ENCODE results near the gene TTI1.

GRCh38 chr20:38001173-38001875 is 31.9 kb downstream of the TTI1 start:
- TF ChIP-seq ZNF70 (CRISPR knock-in tag; IDR thresholded peaks at IDR 0.05) (no peak), CSDC2 (CRISPR knock-in tag; IDR thresholded peaks at IDR 0.05) (no peak), TOX (CRISPR knock-in tag; IDR thresholded peaks at IDR 0.05; ENCODE audit: borderline replicate concordance) (no peak), RARB (CRISPR knock-in tag; IDR thresholded peaks at IDR 0.05) (no peak), ISL1 (CRISPR knock-in tag; IDR thresholded peaks at IDR 0.05) (no peak), POU6F1 (CRISPR knock-in tag; IDR thresholded peaks at IDR 0.05; ENCODE audit: borderline replicate concordance, low read depth) (no peak), ZFP30 (CRISPR knock-in tag; IDR thresholded peaks at IDR 0.05) (no peak), PATZ1 (CRISPR knock-in tag; IDR thresholded peaks at IDR 0.05; ENCODE audit: borderline replicate concordance) (no peak), ZC3H10 (CRISPR knock-in tag; IDR thresholded peaks at IDR 0.05) (no peak), ESRRG (CRISPR knock-in tag; IDR thresholded peaks at IDR 0.05) (no peak), ZNF565 (CRISPR knock-in tag; conservative IDR thresholded peaks at IDR 0.05; ENCODE audit: low read depth) (no peak)
